GM12872 (cell line): ENCODE results near the gene MEOX1.

Experiments used
- TF ChIP-seq, protein P1 (sequence below): IDR thresholded peaks from 3 replicates; pipeline ENCODE4 v1.5.1; 2011; ENCODE audit warnings: low read depth, mild to moderate bottlenecking, low read length, moderate library complexity; ENCODE audit not compliant: insufficient read depth

Gene MEOX1

DNA sequence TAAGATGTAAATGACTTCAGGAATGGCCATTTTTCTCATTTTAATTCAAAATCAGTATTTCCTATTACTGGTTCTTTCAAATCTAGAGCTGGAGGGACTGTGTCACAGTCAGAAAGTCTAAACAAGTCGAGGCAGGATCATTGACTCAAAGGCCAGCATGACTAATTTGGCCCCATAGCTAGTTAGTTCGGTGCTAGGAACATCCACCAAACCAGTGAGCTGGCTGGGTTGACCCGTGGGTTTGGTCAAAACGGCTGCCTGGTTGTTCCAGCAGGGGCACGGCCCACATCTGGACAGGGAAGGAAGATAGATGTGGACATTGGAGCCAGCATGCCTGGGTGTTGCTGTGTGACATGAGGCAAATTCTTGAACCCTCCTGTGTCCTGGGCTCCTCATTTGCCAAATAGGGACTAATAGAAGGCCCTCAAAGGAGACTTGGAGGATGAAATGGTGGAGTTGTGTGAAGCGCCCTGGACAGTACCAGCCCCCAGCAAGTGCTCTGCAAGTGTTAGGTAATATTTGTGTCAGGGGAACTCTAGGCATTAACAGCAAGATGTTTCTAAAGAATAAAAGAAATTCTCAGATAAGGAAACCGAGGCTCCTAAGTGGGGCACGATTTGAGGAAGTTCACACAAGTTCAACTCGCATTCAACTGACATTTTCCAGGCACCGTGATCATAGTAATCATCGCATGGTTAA, 46.2 kb downstream of the MEOX1 start:
- TF ChIP-seq, protein P1, sequence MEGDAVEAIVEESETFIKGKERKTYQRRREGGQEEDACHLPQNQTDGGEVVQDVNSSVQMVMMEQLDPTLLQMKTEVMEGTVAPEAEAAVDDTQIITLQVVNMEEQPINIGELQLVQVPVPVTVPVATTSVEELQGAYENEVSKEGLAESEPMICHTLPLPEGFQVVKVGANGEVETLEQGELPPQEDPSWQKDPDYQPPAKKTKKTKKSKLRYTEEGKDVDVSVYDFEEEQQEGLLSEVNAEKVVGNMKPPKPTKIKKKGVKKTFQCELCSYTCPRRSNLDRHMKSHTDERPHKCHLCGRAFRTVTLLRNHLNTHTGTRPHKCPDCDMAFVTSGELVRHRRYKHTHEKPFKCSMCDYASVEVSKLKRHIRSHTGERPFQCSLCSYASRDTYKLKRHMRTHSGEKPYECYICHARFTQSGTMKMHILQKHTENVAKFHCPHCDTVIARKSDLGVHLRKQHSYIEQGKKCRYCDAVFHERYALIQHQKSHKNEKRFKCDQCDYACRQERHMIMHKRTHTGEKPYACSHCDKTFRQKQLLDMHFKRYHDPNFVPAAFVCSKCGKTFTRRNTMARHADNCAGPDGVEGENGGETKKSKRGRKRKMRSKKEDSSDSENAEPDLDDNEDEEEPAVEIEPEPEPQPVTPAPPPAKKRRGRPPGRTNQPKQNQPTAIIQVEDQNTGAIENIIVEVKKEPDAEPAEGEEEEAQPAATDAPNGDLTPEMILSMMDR = no peak

DNA sequence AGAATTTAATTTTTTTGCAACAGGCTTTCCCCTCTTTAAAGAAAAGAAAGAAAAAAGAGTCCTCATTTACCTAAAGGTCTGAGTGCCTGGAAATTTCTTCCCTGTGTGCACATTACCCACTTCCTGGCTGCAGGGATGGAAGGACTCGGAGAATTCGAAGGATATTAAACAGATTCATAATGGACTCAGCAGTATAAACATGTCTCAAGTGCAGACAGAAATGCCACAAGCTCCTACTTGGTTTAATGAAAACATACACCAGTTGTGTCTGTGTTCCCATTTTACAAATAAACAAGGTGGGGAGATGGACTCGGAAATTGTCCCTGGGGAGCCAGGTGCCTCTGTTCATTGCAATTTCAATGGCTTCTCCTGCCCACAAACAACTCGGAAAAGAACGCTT, 47.2 kb downstream of the MEOX1 start:
- TF ChIP-seq, protein P1 = no peak

DNA sequence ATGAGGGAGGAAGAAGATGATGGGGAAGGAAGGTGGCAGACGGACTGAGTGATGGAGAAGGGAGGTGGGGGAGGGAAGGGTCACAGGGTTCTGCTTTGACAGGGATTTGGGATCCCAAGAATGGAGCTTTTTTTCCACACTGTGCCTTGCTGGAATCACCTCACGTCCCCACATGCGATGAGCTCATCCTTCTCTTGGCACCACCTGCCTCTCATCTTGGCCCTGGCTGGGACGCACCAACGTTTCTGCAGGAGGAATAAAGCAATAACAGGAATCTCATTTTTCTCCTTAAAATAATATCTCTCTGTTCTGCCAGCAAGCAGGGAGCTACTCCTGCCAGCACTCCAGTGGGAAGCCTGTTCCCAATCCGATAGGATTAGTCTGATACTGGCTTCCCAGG, 47.8 kb downstream of the MEOX1 start:
- TF ChIP-seq, protein P1 = no peak

DNA sequence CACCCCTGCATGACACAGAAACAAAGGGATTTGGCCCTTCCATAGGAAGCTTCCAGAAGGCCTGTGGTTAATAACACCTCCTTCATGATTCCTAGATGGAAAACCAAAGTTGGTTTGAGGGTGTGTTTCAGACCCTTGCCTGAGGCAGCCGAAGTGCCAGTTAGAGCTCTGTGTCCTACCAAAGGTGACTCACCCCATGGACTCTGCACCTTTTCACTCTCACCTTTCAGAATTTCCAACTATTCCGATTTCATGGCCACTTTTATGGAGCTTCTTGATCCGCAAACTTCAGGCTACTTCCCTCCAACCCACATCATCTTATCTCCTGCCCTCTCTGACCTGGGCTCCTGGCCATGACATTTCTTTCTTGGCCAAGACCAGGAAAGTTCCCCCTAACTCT, 49.2 kb downstream of the MEOX1 start:
- TF ChIP-seq, protein P1 = no peak

- TF ChIP-seq, protein P1 = no peak
Measured at GRCh38 chr17:43611230-43611969, 50.3 kb downstream of the MEOX1 start.

DNA sequence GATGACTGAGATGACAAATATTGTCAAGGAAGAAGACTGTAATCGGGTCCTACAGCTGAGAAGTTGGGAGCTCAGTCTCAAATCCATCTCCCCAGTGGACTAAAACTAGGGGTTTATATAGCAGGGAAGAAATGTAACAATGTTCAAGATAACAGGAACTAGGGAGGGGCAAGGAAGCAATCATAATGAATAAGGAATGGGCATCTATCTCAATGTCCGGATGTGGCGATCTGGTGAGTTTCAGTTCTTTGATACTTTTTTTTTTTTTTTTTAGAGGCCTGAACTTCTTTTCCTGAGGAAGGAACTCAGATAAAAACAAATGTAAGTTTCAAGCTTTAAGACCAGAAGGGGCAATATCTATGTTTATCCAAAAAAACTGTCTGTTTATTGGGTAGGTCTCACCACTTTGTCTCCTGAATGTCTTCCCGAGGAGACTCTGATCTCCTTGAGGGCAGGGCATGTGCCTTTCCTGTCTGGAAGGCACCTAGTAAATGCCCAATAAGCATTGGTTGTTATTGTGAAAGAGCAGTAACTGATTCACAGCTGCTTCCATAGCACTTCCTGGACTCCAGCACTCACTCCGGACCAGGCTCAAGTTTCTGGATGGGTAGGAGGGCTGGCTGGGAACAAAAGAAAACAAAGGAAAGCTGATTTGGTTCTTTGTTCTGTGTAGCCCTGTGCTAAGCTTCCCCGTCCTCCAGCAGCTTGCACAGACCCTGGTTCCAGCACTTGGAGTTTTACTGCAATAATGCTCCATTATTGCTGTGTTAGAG, 51.9 kb downstream of the MEOX1 start:
- TF ChIP-seq, protein P1 = no peak

GRCh38 chr17:43608313-43608712, 53.4 kb downstream of the MEOX1 start:
- TF ChIP-seq, protein P1 = no peak
